Esophagus muscularis mucosa (tissue), 3 donors: ENCODE data around the gene DCTD.

Source experiments
- POLR2A ChIP-seq: fragments of 450-650 bp; IDR thresholded peaks from one replicate; pipeline ENCODE4 v1.6.1; 2017; ENCODE audit warnings: antibody characterized with exemption, moderate library complexity, mild to moderate bottlenecking, low read depth
- POLR2AphosphoS5 ChIP-seq, 2 donors: sonication (generic); formaldehyde crosslinking; IDR thresholded peaks; one replicate each; pipeline ENCODE4 v1.6.1; 2017; ENCODE audit warnings: antibody characterized with exemption in 2 of 2
- TF ChIP-seq, protein P1 (sequence below), 3 experiments: fragments of 200-600 bp in 2 of 3; fragments of 450-650 bp in 1 of 3; sonication (generic) in 2 of 3; IDR thresholded peaks; one replicate each; pipeline ENCODE4 v1.5.1; 2017 to 2019; ENCODE audit warnings: antibody characterized with exemption in 3 of 3, mild to moderate bottlenecking in 2 of 3, moderate library complexity in 1 of 3

DNA sequence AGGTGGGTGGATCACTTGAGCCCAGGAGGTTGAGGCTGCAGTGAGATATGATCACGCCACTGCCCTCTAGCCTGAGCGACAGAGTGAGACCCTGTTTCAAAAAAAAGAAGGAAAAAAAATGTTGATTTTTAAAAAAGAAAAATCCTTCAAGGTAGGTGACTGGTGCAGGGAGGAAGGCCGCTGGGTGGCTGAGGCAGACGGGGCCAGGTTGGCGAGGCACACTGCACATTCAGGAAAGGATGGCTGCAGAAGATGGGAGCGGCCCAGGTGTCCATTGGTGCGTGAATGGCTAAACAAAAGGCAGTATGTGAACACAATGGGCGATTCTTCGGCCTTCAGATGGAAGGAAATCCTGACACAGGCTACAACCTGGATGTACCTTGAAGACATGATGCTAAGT is 30.4 kb downstream of the DCTD start:
- TF ChIP-seq, protein P1, sequence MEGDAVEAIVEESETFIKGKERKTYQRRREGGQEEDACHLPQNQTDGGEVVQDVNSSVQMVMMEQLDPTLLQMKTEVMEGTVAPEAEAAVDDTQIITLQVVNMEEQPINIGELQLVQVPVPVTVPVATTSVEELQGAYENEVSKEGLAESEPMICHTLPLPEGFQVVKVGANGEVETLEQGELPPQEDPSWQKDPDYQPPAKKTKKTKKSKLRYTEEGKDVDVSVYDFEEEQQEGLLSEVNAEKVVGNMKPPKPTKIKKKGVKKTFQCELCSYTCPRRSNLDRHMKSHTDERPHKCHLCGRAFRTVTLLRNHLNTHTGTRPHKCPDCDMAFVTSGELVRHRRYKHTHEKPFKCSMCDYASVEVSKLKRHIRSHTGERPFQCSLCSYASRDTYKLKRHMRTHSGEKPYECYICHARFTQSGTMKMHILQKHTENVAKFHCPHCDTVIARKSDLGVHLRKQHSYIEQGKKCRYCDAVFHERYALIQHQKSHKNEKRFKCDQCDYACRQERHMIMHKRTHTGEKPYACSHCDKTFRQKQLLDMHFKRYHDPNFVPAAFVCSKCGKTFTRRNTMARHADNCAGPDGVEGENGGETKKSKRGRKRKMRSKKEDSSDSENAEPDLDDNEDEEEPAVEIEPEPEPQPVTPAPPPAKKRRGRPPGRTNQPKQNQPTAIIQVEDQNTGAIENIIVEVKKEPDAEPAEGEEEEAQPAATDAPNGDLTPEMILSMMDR (IDR thresholded peaks at IDR 0.05), result no peak
- TF ChIP-seq POLR2AphosphoS5 (IDR thresholded peaks at IDR 0.05) (no peak), POLR2A (no peak)
